Activated CD4-positive, alpha-beta memory T cell treated with anti-CD3 and anti-CD28 coated beads, Interleukin-2, amount 10 ng/mL, durations not matched to agents 7 days and 5 days (primary cell): ENCODE data around the gene MTX1. TPM values are rescaled to one million over a fixed set of nuclear protein-coding genes. Genes with fewer than 3 reads are reported as not detected.
"Not testable (repeated sequence)": the region's sequence is repeated elsewhere in the genome, so short reads cannot be mapped to it uniquely, and the experiment has no call there.

Experiments used
- CTCF ChIA-PET: fragments of 350-600 bp; sonication (Branson Sonifier 250); formaldehyde crosslinking; loops from one replicate; lab custom pipeline; 2021; ENCODE audit warnings: antibody characterized with exemption, inconsistent platforms; lab: Charles Lee
- POLR2A ChIA-PET: fragments of 350-600 bp; sonication (Branson Sonifier 250); formaldehyde crosslinking; loops from one replicate; lab custom pipeline; 2021; ENCODE audit warnings: antibody characterized with exemption; lab: Charles Lee
- DNase-seq: peaks from one replicate; pipeline ENCODE4 v3.0.0-alpha.2; 2020
- H3K27ac Mint-ChIP-seq: one replicate; pipeline ENCODE4 v1.8.0; 2021; ENCODE audit warnings: mild to moderate bottlenecking, mixed read lengths
- H3K27me3 Mint-ChIP-seq: one replicate; pipeline ENCODE4 v1.8.0; 2021; ENCODE audit warnings: mixed read lengths
- H3K36me3 Mint-ChIP-seq: one replicate; pipeline ENCODE4 v1.8.0; 2021; ENCODE audit warnings: low read depth, mixed read lengths
- H3K4me1 Mint-ChIP-seq: one replicate; pipeline ENCODE4 v1.8.0; 2021; ENCODE audit warnings: mixed read lengths
- H3K4me3 Mint-ChIP-seq: one replicate; pipeline ENCODE4 v1.8.0; 2021; ENCODE audit warnings: mild to moderate bottlenecking, mixed read lengths
- H3K9me3 Mint-ChIP-seq: one replicate; pipeline ENCODE4 v1.8.0; 2021; ENCODE audit warnings: mixed read lengths
- total RNA-seq, 2 experiments: library from RNA; stranded (reverse); gene quantifications; one replicate each; pipeline ENCODE4 v1.2.3, GENCODE V29; 2021

The MTX1 gene
- total RNA-seq, 2 experiments from 2014 or later, result 41.2 to 43.1 TPM

GRCh38 chr1:155193991-155194240, 14.6 kb upstream of the MTX1 start:
- H3K27me3 Mint-ChIP-seq, DNase-seq, H3K9me3 Mint-ChIP-seq: not testable (repeated sequence)
- Mint-ChIP-seq H3K36me3 (peaks cover 17% of the 10 kb centered on the region), H3K4me1 (peaks cover 40% of the 10 kb centered on the region), H3K27ac (peak overlapping the region; percentile 98), H3K4me3 (peak overlapping the region; percentile 76)
- CTCF ChIA-PET, result interaction anchor here (0.6 to 6.3 kb wide), 18 partner anchors 10 to 150 kb away, joined by 3 to 93 read pairs (median 6); partner anchors contain the start of genes KRTCAP2, MTX1, SLC50A1 and THBS3
- POLR2A ChIA-PET, result interaction anchor here (1.1 to 5.4 kb wide), 15 partner anchors 10 to 233 kb away, joined by 3 to 133 read pairs (median 9); partner anchors contain the start of genes ADAM15, CLK2, KRTCAP2 and MTX1

GRCh38 chr1:155195201-155196102, 13.0 kb upstream of the MTX1 start:
- Mint-ChIP-seq H3K27me3 (no peaks in the 10 kb centered on the region), H3K4me3 (peak overlapping the region; percentile 67), H3K36me3 (peaks cover 22% of the 10 kb centered on the region), H3K9me3 (no peaks in the 10 kb centered on the region), H3K27ac (peak overlapping the region; percentile 67), H3K4me1 (peaks cover 40% of the 10 kb centered on the region)
- ChIA-PET POLR2A (interaction anchor here (0.9 to 5.4 kb wide), 10 partner anchors 8 to 144 kb away, joined by 3 to 133 read pairs (median 20); partner anchors contain the start of genes ADAM15, KRTCAP2, MTX1 and SCAMP3), CTCF (interaction anchor here (0.9 to 6.3 kb wide), 7 partner anchors 8 to 46 kb away, joined by 3 to 93 read pairs (median 19); partner anchors contain the start of genes KRTCAP2, MTX1, THBS3 and TRIM46)
- DNase-seq, result no peak

GRCh38 chr1:155196103-155196892, 12.2 kb upstream of the MTX1 start:
- Mint-ChIP-seq H3K27me3 (no peaks in the 10 kb centered on the region), H3K9me3 (no peaks in the 10 kb centered on the region), H3K27ac (no peak overlapping the region), H3K4me1 (peaks cover 40% of the 10 kb centered on the region), H3K36me3 (peaks cover 22% of the 10 kb centered on the region), H3K4me3 (peak overlapping the region; percentile 67)
- no peak for DNase-seq
- ChIA-PET POLR2A (interaction anchor here (0.9 to 5.4 kb wide), 3 partner anchors 12 to 30 kb away, joined by 3 to 87 read pairs (median 4); partner anchors contain the start of genes KRTCAP2, MTX1 and THBS3), CTCF (interaction anchor here (1.7 to 6.3 kb wide), 3 partner anchors 10 to 22 kb away, joined by 7 to 93 read pairs (median 58); partner anchors contain the start of genes KRTCAP2, MTX1, THBS3 and TRIM46)

GRCh38 chr1:155196893-155197638, 11.4 kb upstream of the MTX1 start:
- H3K4me3 Mint-ChIP-seq, result no peak overlapping the region

GRCh38 chr1:155197901-155198546, 10.5 kb upstream of the MTX1 start:
- Mint-ChIP-seq H3K27ac (no peak overlapping the region), H3K36me3 (peaks cover 18% of the 10 kb centered on the region), H3K9me3 (no peaks in the 10 kb centered on the region), H3K4me1 (peaks cover 30% of the 10 kb centered on the region), H3K27me3 (no peaks in the 10 kb centered on the region), H3K4me3 (no peak overlapping the region)
- no peak for DNase-seq
- ChIA-PET CTCF (interaction anchor here (1.7 to 6.3 kb wide), 2 partner anchors 8 to 24 kb away, joined by 7 to 93 read pairs; partner anchors contain the start of genes KRTCAP2 and TRIM46), POLR2A (interaction anchor here (0.8 to 2.2 kb wide), 4 partner anchors 9 to 29 kb away, joined by 3 to 6 read pairs (median 4); partner anchors contain the start of gene KRTCAP2)

More at GRCh38 chr1:155196893-155197638, 11.4 kb upstream of the MTX1 start:
- POLR2A ChIA-PET, result interaction anchor here (0.8 to 5.4 kb wide), 3 partner anchors 10 to 24 kb away, joined by 3 to 87 read pairs (median 6); partner anchors contain the start of genes KRTCAP2, MTX1 and THBS3
- Mint-ChIP-seq H3K4me1 (peaks cover 37% of the 10 kb centered on the region), H3K36me3 (peaks cover 19% of the 10 kb centered on the region), H3K9me3 (no peaks in the 10 kb centered on the region), H3K27ac (no peak overlapping the region), H3K27me3 (no peaks in the 10 kb centered on the region)
- CTCF ChIA-PET, result interaction anchor here (1.7 to 6.3 kb wide), 2 partner anchors 9 to 23 kb away, joined by 7 to 93 read pairs; partner anchors contain the start of genes KRTCAP2 and TRIM46
- DNase-seq, result no peak

- CTCF ChIA-PET, result no interaction called here
- Mint-ChIP-seq H3K27ac (no peak overlapping the region), H3K4me3 (no peak overlapping the region), H3K27me3 (no peaks in the 10 kb centered on the region), H3K4me1 (peaks cover 25% of the 10 kb centered on the region), H3K9me3 (no peaks in the 10 kb centered on the region), H3K36me3 (peaks cover 18% of the 10 kb centered on the region)
- POLR2A ChIA-PET, result interaction anchor here (1.1 to 2.2 kb wide), 2 partner anchors 8 to 28 kb away, joined by 3 to 5 read pairs; no protein-coding TSS in a partner anchor
- DNase-seq, result no peak
These were observed 10.0 kb upstream of the MTX1 start for GRCh38 chr1:155198547-155198906.

GRCh38 chr1:155199792-155200191, 8.7 kb upstream of the MTX1 start:
- H3K36me3 Mint-ChIP-seq, result peaks cover 18% of the 10 kb centered on the region
- H3K9me3 Mint-ChIP-seq, result no peaks in the 10 kb centered on the region
- H3K4me1 Mint-ChIP-seq, result peaks cover 16% of the 10 kb centered on the region
- H3K4me3 Mint-ChIP-seq, result no peak overlapping the region
- no peak for DNase-seq
- POLR2A ChIA-PET, result interaction anchor here (1.6 to 2.2 kb wide), 3 partner anchors 12 to 27 kb away, joined by 3 to 6 read pairs (median 5); no protein-coding TSS in a partner anchor
- no peak overlapping the region for H3K27ac Mint-ChIP-seq
- H3K27me3 Mint-ChIP-seq, result no peaks in the 10 kb centered on the region
- CTCF ChIA-PET, result no interaction called here

GRCh38 chr1:155200920-155201319, 7.6 kb upstream of the MTX1 start:
- Mint-ChIP-seq H3K36me3 (peaks cover 18% of the 10 kb centered on the region), H3K4me3 (no peak overlapping the region), H3K4me1 (peaks cover 8% of the 10 kb centered on the region), H3K27ac (no peak overlapping the region), H3K27me3 (no peaks in the 10 kb centered on the region), H3K9me3 (no peaks in the 10 kb centered on the region)
- no peak for DNase-seq
- ChIA-PET CTCF (interaction anchor here (2.4 kb wide), 1 partner anchor 28 kb away, joined by 7 read pairs; the partner anchor contains the start of gene KRTCAP2), POLR2A (interaction anchor here (1.0 to 2.1 kb wide), 3 partner anchors 11 to 28 kb away, joined by 3 to 6 read pairs (median 3); partner anchors contain the start of gene KRTCAP2)

GRCh38 chr1:155202198-155202597, 6.3 kb upstream of the MTX1 start:
- H3K27me3 Mint-ChIP-seq, result no peaks in the 10 kb centered on the region

GRCh38 chr1:155202731-155203515, 5.6 kb upstream of the MTX1 start:
- CTCF ChIA-PET, result interaction anchor here (1.1 to 2.4 kb wide), 5 partner anchors 9 to 41 kb away, joined by 3 to 7 read pairs (median 4); partner anchors contain the start of gene KRTCAP2

More at GRCh38 chr1:155202198-155202597, 6.3 kb upstream of the MTX1 start:
- Mint-ChIP-seq H3K4me3 (no peak overlapping the region), H3K9me3 (no peaks in the 10 kb centered on the region), H3K4me1 (peaks cover 8% of the 10 kb centered on the region), H3K27ac (no peak overlapping the region), H3K36me3 (peaks cover 11% of the 10 kb centered on the region)
- ChIA-PET POLR2A (interaction anchor here (3.8 kb wide), 1 partner anchor 8 kb away, joined by 20 read pairs; no protein-coding TSS in a partner anchor), CTCF (interaction anchor here (2.4 kb wide), 1 partner anchor 29 kb away, joined by 7 read pairs; the partner anchor contains the start of gene KRTCAP2)
- DNase-seq, result no peak

More at GRCh38 chr1:155202731-155203515, 5.6 kb upstream of the MTX1 start:
- no peak for DNase-seq
- Mint-ChIP-seq H3K9me3 (no peaks in the 10 kb centered on the region), H3K4me1 (peaks cover 13% of the 10 kb centered on the region), H3K27ac (no peak overlapping the region), H3K36me3 (peaks cover 8% of the 10 kb centered on the region), H3K27me3 (no peaks in the 10 kb centered on the region), H3K4me3 (no peak overlapping the region)
- POLR2A ChIA-PET, result interaction anchor here (1.5 to 3.8 kb wide), 3 partner anchors 9 to 47 kb away, joined by 3 to 20 read pairs (median 5); no protein-coding TSS in a partner anchor
